Midbrain (tissue), 1 donor: ENCODE measurements around the gene CD8B.
"Not testable (repeated sequence)": the region's sequence is repeated elsewhere in the genome, so short reads cannot be mapped to it uniquely, and the experiment has no call there.

Experiments
- DNase-seq: peaks from one replicate; lab custom pipeline; 2025; lab: John Stamatoyannopoulos, UW

Gene CD8B

DNA sequence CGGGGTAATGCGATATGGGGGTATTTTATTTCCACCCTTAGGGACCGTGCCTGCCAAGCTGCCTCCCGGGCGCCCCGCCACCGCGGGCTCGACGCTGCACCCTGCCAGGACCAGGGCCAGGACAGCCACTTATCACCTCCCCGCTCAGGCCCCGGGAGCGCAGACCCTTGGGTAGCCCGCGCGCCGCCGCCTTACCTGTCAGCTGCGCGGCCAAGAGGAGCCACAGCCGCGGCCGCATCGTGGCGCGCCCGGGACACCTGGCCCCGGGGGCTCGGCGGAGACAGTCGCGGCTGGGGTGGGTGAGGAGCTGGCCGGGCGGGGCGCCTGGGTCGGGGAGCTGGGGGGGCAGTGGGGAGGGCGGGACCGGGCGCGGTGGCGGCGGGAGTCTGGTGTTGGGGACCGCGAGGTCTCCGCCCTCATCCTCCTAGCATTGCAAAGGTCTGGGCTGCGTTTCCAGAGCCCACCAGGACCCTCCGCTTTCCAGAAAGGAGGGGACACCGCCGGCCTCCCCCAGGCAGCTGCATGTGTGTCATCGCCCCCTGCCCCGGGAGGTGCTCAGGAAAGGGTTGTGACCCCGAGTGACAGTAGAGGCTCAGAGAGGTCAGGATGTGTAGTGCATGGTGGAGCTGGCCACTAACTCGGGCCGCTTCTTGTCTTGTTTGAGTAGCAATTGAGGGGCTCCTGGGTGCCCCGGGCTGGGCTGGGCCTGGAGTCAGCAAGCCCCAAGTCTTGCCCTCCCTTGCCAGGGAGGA is at the start of gene CD8B:
Gene CD8B (minus strand): TSS at position 259 of the 752 bp plus-strand sequence. CDS start 21 bp downstream, at position 238.
- not testable (repeated sequence) for DNase-seq

DNA sequence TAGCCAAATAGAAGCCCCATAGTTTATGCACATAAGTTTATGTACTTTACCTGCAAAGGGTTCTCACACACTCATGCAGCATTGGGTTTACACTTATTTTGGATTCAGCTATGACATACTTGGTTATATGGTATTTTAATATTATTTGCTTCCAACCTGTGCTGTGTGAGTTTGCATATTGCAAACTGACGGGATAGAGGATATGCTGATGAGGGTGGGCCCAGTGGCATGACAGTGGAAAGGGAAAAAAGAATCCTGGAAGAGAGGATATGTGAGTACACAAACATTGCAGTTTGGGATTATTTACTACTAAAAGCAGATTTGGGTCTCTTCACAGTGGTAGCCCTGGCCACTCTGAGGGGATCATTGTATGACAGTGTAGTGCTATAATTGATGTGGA is 44.2 kb upstream of the CD8B start:
- DNase-seq = not testable (repeated sequence)

DNA sequence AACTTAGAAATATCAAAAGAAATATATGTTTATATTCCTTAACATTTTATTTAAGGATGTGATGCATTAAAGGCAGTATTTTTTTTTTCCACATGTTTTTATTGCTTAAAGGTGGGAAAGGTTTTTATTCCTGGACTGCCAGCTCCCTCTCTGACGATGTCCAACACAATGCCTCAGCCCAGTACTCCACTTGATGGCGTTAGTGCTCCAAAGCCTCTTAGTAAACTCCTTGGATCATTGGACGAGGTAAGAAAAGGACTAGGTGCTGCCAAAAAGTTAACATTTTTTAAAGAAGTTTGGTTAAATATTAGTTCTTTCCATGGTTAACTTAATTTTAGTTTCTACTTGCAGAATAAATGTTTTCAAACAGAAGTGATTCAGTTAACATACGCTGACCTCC is 39.0 kb upstream of the CD8B start:
- DNase-seq = not testable (repeated sequence)

DNA sequence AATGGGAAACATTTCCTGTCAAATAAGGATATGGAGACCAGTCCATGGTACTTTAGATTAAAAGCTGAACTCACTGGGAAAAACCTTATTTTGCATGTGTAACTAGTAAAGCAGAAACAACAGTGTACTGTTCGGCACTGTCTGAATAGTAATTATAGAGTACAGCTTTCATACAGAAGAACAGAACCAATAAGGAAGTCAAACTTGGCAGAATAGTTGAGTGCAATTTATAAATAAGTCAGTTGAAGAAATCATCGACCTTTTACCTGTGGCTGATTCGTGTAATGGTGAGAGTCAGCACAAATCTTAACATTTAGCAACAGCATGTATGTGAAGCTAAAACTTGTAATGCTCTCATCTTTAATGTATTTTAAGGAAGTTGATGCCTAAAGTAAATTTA is 24.3 kb upstream of the CD8B start:
- not testable (repeated sequence) for DNase-seq

DNA sequence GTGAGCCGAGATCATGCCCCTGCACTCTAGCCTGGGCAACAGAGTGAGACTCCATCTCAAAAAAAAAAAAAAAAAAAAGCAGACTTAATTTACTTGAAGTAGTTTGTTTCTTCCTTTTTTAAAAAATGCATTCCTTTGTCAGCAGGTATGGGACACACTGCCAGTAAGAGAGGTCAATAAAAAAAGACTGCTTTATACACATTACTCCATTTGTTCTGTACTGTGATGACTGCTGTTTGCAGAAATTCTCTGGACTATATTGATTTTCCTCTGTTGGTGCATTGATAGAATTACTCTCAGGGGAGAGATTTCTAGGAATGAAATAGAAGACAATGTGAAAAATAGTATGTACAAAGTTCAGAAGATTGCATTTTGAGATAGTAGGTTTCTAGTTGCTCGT is 21.2 kb upstream of the CD8B start:
- DNase-seq = not testable (repeated sequence)

DNA sequence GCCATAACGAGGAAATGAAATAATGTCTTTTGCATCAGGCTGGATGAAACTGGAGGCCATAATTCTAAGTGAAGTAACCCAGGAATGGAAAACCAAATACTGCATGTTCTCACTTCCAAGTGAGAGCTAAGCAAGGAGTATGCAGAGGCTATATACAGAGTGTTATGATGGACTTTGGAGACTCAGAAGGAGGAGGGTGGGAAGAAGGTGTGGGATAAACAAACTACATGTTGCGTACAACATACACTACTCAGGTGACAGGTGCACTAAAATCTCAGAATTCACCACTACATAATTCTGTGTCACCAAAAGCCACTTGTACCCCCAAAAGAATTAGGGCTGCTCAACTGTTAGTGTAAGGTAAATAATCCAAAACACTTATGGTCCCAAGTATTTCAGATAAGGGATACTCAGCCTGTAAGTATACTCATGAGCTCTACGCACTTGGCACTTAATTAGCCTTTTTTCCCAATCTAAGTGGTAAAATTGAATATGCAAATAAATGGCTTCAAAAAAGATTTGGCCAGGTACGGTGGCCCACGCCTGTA is 20.5 kb upstream of the CD8B start:
- not testable (repeated sequence) for DNase-seq

DNA sequence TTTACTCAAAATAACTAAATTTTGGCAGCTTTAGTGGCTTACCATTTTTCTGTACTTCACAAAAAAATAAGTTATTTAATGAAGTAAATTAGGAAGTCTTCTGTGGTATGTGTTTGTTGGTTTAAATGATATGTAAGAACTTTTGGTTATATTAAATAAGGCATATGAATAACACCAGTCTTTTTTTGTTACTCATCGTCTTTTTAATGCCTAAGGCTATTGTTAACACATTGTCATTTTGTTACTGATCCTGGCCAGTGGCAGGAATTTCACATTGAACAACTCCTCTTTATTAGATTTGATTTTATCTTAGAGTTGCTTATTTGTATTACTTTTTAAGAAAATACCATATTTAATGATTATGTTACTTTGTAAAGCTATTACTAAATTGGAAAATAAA is 17.3 kb upstream of the CD8B start:
- DNase-seq = not testable (repeated sequence)

DNA sequence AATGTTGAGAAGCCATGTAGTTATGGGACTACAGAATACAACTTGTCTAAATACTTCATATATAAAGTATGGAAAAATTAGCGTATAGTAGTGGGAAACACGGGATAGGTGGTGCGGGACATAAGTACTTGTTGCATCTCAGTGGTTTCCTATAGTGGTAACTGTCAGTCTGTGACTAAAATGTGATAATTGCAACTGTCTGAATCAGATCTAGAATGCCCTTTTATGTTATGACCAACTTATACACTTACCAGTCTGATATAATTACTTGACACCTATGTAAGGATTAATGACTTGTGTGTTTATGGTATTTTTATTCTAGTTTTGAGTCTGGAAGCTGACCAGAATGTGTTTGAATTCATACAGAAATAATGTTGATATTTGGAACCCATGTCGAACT is 9.3 kb upstream of the CD8B start:
- DNase-seq = not testable (repeated sequence)

DNA sequence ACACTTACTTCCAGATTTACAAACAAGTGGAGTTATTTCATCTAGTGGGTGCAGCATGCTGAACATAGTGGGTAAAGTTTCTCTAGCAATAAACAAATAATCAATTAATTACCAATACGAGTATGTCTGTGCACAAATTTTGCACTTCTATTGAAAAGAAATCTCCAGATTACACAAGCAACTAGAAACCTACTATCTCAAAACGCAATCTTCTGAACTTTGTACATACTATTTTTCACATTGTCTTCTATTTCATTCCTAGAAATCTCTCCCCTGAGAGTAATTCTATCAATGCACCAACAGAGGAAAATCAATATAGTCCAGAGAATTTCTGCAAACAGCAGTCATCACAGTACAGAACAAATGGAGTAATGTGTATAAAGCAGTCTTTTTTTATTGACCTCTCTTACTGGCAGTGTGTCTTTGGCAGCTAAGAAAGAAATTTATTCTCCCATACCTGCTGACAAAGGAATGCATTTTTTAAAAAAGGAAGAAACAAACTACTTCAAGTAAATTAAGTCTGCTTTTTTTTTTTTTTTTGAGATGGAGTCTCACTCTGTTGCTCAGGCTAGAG is 7.3 kb upstream of the CD8B start:
- not testable (repeated sequence) for DNase-seq

DNA sequence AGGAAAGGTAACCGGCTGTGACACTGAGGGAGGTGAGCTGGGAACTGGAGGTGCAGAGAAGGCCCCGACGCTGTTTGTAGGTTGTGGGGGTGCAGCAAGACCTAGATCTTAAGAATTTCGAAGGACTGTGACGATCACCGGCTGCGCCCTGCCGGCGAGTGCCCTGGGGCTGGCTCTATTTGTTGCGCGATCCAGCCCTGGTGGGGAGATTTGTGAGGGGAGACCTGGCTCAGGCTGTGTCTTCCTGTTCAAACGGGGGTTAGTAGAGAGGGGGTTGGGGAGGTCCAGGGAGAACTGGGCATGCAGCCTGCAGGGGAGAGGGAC is 656 bp upstream of the CD8B start:
- not testable (repeated sequence) for DNase-seq

DNA sequence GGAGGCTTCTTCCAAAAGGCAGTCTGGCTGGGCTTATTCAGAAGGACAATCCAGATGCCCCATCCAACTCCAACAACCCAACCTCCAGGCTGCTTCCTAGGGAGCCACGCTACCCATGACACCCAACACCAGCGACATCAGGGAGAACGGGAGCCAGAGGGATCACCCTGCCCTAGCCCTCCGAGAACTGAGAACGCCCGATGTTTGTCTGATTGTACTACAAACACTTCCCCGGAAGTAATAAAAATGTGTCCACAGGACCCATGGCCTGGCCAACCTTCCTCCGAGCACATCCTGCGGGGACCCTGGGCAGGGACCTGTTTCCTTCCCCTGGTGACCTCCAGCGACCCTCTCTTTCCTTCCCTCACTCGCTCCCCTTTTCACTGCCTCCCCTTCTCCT is 511 bp downstream of the CD8B start:
- DNase-seq = not testable (repeated sequence)

DNA sequence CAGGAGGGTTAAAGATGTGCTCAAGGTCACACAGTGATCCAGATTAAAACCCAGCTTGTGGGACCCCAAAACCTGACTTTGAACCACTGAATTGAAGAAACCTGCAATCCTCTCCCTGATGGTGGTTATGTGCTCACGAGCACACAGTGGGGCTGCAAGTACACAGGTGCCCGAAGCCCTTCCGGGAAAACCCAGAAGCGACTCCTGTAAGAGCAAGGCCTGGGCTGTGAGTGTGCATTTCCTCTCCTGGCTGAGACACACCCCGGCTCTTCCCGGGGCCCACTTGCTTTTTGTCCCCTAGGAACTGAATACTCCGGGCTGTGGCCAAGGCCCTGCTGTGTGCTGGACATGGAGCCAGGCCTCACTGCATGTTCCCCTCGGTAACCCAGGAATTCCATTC is 1.1 kb downstream of the CD8B start:
- not testable (repeated sequence) for DNase-seq

DNA sequence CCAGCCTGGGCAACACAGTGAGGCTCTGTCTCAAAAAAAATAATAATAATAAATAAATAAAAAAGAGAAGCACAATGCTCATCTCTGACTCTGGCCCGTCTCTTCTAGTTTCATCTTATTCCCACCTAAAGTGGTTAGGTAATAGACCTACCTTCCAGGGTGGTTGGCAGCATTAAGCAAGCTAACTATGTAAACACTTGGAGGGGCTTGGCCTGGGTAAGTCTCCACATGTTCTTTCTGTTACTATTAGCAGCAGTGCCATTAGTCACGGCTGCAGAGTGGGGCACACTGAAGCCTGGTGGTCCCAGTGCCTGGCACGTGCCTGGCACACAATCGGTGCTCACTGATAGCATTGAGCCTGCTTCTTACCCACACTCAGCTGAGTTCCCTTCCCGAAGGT is 4.0 kb downstream of the CD8B start:
- DNase-seq = not testable (repeated sequence)

DNA sequence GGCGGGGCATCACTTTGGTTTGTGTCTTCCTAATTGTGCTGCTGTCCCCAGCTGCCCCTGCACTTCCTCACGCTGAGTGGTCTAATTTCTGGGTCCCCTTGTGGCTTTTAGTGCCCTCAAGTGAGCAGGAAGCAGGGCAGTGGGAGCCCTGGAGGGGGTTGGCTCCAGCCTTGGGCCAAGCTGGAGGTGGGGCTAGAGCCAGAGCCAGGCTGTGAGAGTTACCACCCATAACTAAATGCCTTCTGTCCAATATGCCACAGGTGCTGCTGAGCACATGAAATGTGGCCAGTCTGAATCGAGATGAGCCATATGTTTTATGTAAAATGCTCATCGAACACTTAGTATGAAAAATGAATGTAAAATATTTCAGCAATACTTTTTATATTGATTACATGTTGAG is 5.2 kb downstream of the CD8B start:
- DNase-seq = not testable (repeated sequence)

DNA sequence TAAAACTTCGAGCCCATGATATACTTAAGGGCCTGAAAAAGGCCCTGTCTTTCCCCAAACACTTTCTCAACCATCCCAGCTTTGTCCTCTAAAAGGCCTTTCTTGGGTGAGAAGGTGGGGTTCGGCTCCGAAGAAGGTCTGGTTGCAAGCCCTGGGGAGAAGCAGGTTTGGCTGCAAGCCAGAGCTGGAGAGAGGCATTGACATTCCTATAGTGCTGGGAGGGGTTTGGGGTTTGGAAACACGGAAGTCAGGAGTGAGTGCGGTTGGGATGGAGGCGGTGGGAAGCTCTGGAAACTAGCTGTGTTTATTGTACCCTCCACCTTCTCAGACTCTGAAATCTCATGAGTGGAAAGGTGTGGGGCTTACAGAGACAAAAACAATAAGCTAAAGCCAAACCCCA is 5.7 kb downstream of the CD8B start:
- not testable (repeated sequence) for DNase-seq

DNA sequence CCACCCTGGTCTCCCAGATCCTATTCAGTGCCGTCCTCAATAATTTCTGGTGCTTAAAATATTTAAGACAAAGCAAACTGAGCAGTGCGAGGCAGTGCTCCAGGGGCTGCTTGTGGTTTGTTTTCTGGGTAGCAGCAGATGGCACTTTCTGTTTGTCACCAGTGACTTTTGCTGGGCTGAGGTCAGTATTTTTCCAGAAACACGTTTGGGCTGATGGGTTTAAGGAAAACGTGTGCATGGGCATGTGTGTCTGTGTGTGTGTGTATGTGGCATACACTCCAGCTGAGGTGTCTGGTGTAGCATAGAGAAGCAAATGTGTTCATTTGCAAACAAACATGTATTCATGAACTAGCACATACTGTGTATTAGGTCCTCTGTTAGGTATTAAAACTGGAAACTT is 10.1 kb downstream of the CD8B start:
- DNase-seq = not testable (repeated sequence)

DNA sequence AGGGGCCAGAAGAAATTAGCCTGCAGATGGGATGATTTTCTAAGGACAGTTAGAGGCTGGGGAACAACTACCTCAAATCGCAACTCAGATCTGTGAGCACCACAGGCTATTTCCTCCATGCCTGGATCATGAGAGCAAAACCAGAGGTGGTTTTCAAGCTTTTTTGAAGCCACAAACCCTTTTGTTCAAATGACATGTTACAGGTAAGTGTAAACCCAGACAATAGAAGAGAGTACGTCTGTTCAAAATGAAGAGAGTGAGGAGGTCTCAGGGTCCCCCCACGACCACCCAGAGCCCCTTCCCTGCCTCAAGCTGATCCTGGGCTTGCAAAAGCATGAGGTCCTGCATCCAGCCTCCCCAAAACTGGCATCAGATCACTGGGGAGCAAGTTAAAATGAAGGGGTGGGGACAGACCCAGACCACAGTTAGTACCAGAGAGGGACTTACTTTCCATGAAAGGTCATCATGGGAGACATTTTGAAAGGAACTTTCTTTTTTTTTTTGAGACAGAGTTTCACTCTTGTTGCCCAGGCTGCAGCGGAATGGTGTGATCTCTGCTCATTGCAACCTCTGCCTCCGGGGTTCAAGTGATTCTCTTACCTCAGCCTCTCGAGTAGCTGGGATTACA is 19.0 kb downstream of the CD8B start:
- not testable (repeated sequence) for DNase-seq

DNA sequence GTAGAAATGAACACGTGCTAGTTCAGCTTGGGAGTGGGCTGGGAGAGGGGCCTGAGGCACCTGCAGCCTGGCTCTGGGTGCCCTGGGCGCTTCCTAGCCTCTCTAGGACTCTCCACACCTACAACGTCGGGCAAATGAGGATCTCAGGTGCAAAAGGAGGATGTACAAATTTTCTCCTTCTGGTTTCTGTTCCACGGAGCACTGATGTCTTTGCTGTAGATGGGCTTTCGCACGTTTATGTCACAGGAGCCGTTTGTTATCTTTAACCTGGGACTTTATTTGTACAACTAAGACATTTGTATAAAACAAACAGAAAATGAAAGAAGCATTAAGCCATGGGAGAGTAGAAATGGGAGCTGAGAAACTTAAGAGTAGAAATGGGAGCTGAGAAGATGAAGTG is 20.4 kb downstream of the CD8B start:
- not testable (repeated sequence) for DNase-seq

DNA sequence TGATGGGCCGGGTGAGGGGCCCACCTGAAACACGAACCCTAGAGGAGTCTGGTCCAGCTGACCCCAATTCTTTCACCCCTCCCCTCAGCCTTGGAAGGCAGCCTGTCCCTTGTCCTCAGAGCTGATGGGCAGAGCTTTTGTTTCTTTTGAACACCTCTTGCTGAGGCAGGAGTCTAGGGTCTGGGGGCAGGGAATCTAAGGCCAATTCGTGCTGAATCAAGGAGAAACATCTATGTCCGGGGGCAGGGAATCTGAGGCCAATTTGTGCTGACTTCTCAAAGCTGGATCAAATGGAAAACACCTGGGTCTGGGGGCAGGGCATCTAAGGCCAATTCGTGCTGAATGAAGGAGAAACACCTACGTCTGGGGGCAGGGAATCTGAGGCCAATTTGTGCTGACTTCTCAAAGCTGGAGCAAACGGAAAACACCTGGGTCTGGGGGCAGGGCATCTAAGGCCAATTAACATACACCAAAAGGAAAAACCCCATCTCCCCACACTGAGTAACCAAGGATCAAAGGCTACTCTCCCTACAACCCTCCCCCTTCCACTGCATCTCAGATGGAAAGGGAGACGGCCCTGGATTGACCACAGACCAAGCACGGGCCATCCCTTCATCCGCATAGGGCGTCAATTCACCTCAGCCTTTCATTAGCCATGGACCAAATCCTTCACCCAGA is 21.7 kb downstream of the CD8B start:
- not testable (repeated sequence) for DNase-seq

DNA sequence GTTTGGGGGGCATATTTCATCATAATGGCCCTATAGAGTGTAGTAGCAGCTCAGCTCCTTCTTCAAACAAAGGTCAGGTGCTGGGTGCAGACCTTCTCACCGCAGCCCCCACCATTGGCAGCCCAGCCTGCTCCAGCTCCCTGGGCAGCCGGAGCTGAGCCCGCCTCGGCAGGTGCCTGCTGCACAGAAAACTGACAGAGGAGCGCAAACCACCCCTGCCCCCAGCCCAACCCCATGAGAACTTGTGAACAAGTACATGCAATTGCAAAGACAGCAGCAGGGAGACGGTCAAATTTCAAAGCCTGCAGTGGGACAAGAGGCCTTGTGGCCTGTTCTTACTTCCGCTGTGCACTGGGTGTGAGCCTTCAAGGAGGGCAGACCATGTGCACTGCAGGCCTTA is 22.2 kb downstream of the CD8B start:
- not testable (repeated sequence) for DNase-seq

DNA sequence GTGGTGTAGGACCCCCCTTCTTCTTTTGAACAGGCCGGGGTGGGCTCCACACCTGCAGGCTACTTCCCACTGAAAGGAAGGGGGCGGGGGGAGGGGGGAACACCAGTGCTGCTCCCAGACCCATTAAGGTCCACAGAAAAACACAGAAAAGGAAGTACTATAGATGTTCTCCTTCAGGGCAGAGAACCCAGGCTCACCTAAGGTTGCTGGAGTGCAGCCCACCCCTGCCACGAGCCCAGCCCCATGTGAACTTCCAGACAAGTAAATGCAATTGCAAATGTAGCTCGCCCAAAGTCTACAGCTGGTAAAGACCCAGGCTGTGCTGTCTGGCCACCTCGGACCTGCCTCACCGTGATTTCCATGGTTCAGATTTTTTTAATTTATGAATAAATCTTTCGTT is 24.0 kb downstream of the CD8B start:
- not testable (repeated sequence) for DNase-seq
